ENCODE results near the gene ARHGEF19.

ARHGEF19 gene

DNA sequence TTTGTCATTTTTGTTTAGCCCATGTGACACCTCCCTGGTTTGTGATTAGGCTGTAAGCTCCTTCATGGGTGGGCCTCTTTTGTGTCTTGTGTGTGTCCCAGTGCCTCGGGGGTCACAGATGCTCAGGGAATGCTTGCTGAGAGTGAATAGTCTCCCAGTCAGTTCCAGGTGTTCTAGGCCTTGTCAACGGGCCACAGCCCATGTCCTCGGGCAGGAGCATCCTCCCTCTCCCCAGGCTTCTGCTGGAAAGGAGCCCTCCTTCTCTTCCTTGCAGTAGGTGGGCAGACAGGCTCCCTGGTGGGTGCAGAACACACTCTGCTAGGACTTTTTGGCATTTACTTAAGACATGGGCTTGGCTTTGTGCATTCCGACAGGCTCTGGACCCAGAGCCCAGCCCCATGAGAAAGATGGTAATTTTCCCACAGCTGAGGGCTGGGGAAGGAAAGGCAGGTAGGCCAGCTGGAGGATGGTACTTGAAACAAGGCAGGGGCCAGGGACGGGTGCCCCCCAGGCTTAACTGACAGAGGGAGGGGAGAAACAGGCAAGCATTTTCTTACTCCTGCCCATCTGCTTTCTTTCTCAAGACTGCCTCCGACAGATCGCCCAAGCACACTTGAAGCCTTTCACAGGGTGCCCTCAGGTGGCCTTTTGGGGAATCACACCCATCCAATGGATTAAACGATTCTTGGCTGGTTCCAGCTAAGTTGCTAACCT lies 31.6 kb upstream of the ARHGEF19 start:
- TF ChIP-seq, protein P1, sequence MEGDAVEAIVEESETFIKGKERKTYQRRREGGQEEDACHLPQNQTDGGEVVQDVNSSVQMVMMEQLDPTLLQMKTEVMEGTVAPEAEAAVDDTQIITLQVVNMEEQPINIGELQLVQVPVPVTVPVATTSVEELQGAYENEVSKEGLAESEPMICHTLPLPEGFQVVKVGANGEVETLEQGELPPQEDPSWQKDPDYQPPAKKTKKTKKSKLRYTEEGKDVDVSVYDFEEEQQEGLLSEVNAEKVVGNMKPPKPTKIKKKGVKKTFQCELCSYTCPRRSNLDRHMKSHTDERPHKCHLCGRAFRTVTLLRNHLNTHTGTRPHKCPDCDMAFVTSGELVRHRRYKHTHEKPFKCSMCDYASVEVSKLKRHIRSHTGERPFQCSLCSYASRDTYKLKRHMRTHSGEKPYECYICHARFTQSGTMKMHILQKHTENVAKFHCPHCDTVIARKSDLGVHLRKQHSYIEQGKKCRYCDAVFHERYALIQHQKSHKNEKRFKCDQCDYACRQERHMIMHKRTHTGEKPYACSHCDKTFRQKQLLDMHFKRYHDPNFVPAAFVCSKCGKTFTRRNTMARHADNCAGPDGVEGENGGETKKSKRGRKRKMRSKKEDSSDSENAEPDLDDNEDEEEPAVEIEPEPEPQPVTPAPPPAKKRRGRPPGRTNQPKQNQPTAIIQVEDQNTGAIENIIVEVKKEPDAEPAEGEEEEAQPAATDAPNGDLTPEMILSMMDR (conservative IDR thresholded peaks at IDR 0.05), result peak; percentile 88
- H3K27ac ChIP-seq, result no peak overlapping the region

DNA sequence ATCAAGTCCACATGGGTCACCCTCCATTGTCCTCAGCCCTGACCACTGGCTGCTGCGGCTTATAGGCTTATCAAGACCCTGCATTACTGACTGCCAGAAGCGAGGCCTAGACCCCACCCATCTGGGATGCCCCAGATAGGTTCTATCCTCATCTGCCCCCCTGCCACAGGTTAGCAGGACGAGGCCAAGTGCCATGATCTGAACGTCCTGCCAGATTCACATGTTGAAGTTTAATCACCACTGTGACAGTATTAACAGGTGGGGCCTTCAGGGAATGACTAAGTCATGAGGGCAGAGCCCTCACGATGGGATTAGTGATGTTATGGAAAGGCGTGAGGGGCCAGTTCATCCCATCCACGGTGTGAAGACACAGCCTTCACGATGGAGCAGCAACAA lies 30.8 kb upstream of the ARHGEF19 start:
- TF ChIP-seq, protein P1 (conservative IDR thresholded peaks at IDR 0.05), result no peak
- H3K27ac ChIP-seq, result no peak overlapping the region

DNA sequence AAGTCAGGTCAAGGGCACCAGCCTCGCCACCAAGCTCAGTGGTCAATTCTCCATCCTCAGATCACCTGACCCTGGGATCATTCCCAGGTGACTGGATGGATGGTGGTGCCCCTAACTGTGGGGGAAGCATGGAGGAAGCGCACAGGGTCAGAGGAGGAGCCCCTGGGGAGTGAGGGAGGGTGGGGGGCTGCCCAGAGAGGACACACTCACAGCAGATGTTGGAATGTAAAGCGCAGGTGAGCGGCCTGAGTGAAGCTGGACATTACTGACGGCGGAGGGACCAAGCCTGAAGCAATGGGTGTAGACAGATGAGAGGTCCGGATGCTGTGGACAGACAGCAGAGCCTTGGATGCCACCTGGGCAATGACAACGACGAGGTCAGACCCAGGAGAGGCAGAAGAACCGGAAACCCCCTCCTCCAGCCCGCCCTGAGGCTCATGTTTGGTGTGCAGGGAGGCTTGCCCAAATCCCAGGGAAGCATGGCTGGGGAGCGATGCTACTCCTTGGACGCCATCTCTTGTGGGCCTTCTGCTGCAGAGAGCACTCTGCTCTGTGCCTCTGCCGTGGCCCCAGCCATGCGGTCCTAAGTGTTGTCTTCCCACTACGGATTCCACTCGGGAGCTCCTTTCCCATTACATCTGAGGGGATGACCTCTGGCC lies 30.2 kb upstream of the ARHGEF19 start:
- TF ChIP-seq, protein P1 (conservative IDR thresholded peaks at IDR 0.05), result no peak
- H3K27ac ChIP-seq, result no peak overlapping the region

DNA sequence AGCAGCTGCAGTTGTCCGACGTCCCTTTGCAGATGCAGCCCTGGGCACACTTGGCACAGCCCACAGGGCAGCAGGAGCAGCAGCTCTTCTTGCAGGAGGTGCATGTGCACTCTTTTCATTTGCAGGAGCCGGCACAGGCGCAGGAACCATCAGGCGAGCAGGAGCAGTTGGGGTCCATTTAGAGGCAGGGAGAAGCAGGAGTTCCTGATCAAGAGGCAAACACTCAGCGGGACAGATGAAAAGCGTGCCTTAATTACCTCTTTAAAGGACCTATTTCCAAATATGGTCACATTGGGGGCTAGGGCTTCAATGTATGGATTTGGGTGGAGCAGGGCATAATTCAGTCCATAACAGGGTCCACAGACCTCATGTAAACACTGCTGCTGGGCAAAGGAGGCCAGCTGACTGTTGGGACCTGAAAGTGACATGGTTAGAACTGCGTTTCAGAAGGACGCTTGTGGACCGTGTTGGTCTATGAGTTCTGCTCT lies 28.8 kb upstream of the ARHGEF19 start:
- TF ChIP-seq, protein P1 (conservative IDR thresholded peaks at IDR 0.05), result no peak
- H3K27ac ChIP-seq, result no peak overlapping the region

DNA sequence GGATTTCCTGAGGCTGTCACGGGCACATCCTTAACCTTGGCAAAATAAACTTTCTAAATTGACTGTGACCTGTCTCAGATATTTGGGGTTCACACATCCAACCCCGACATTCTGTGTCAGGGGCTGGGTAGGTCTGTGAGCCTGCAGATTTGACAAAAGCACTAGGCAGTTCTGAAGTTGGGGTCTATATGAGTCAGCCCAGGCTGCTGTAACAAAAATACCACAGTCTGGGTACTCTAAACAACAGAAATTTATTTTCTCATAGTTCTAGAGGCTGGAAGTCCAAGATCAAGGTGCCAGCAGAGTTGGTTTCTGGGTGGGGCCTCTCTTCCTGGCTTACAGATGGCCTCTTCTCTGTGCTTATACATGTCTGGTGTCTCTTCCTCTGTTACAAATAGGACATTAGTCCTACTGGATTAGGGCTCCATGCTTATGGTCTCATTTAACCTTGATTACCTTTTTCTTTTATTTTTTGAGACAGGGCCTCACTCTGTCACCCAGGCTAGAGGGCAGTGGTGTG lies 27.6 kb upstream of the ARHGEF19 start:
- H3K27ac ChIP-seq, result no peak overlapping the region
- TF ChIP-seq, protein P1 (conservative IDR thresholded peaks at IDR 0.05), result no peak

DNA sequence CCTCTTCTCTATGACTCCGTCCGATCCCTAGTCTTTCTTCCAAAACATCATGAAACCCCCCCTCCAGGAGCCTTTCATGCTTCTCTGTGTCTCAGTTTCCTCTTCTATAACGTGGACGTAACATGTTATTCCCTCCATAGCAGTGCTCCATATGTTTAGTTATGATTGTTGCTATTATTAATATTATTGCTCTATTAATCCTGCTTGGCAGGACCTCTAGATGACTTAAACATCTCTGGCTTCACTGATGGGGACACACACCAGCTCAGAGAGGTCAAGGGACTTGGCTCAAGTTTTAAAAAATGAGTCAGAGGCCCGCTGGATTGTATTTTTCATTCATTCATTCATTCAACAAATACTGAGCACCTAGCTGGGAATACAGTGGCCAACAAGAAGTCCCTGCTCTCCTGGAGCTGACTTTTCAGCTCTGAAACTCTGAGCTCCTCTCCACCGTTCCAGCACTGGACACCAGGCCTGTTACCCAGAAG lies 24.9 kb upstream of the ARHGEF19 start:
- peak overlapping the region; percentile 88 for H3K27ac ChIP-seq
- TF ChIP-seq, protein P1 (conservative IDR thresholded peaks at IDR 0.05), result no peak

Data from VCaP (cell line).